DMS79 treated with DMSO at 0.1 percent for 48 hours (cell line): Measurements from ENCODE around the gene PHF21A.
"Not testable (repeated sequence)": the region's sequence is repeated elsewhere in the genome, so short reads cannot be mapped to it uniquely, and the experiment has no call there.

Experiments used
- DNase-seq: peaks from one replicate; lab custom pipeline; 2025; lab: John Stamatoyannopoulos, UW

Gene PHF21A

GRCh38 chr11:46036009-46036408, 85.2 kb downstream of the PHF21A start:
- DNase-seq, result no peak

GRCh38 chr11:46034041-46034440, 87.2 kb downstream of the PHF21A start:
- no peak for DNase-seq

GRCh38 chr11:46026606-46027293, 94.5 kb downstream of the PHF21A start:
- DNase-seq, result no peak

GRCh38 chr11:46020084-46020599, 101.1 kb downstream of the PHF21A start:
- no peak for DNase-seq

- DNase-seq, result no peak
Observed at GRCh38 chr11:46018651-46019050, 102.6 kb downstream of the PHF21A start.

GRCh38 chr11:46017341-46017740, 103.9 kb downstream of the PHF21A start:
- DNase-seq, result no peak

- no peak for DNase-seq
Observed at GRCh38 chr11:46015941-46016340, 105.3 kb downstream of the PHF21A start.

GRCh38 chr11:46014168-46014567, 107.1 kb downstream of the PHF21A start:
- DNase-seq, result not testable (repeated sequence)

- DNase-seq, result no peak
Observed at GRCh38 chr11:46012185-46012584, 109.1 kb downstream of the PHF21A start.

GRCh38 chr11:46010100-46010499, 111.2 kb downstream of the PHF21A start:
- DNase-seq, result no peak

GRCh38 chr11:46009647-46010046, 111.6 kb downstream of the PHF21A start:
- DNase-seq, result no peak

- peak; percentile 60 for DNase-seq
Observed at GRCh38 chr11:46006418-46007070, 114.7 kb downstream of the PHF21A start.

- DNase-seq, result peak; percentile 31
Observed at GRCh38 chr11:46003572-46003971, 117.7 kb downstream of the PHF21A start.

- DNase-seq, result no peak
Observed at GRCh38 chr11:46002189-46002588, 119.1 kb downstream of the PHF21A start.

- DNase-seq, result no peak
Observed at GRCh38 chr11:46001448-46001914, 119.8 kb downstream of the PHF21A start.

- DNase-seq, result no peak
Observed at GRCh38 chr11:45997599-45997998, 123.7 kb downstream of the PHF21A start.

- no peak for DNase-seq
Observed at GRCh38 chr11:45995342-45995734, 125.9 kb downstream of the PHF21A start.

- DNase-seq, result no peak
Observed at GRCh38 chr11:45994371-45995341, 126.6 kb downstream of the PHF21A start.

- no peak for DNase-seq
Observed at GRCh38 chr11:45993531-45994001, 127.7 kb downstream of the PHF21A start.

GRCh38 chr11:45988921-45989320, 132.3 kb downstream of the PHF21A start:
- DNase-seq, result no peak

GRCh38 chr11:45985212-45985611, 136.0 kb downstream of the PHF21A start:
- no peak for DNase-seq

GRCh38 chr11:45984192-45984591, 137.1 kb downstream of the PHF21A start:
- DNase-seq, result no peak
